Measurements from ENCODE around the gene GPR42.

Gene GPR42

DNA sequence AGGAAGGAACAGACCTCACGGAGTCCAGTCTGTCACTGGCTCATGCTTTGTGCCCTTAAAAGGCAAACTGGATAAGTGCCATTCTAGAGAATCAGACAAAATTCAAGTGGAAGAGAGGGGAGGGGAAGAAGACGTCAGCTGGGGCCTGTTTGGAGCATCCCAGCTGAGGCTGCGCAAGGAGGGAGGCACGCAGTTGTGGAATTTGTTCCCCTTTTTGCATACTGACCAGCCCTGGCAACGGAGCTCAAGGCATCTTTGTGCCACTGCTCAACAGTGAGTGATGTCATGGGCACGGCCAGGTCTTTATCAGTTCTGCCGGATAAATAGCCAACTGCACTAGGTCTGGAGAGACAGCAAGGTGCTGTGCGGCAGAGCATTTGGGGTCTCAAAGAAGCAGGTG lies at the start of gene GPR42:
GPR42 (plus strand) TSS at position 347 of the 400 bp plus-strand sequence. CDS start 292 bp downstream, outside the sequence.
- Histone ChIP-seq H3K4me3 (ENCODE audit: low read length) (no peak within 1 kb of the TSS), H3K4me1 (ENCODE audit: control insufficient read depth, insufficient read depth, low read length) (no peaks in the 10 kb centered on the region; the same call in 1 of the 2 replicates), H3K9me3 (ENCODE audit: control insufficient read depth, insufficient read depth, low read length) (no peaks in the 10 kb centered on the region), H3K27me3 (ENCODE audit: control insufficient read depth, insufficient read depth, low read length) (no peaks in the 10 kb centered on the region), H3K27ac (ENCODE audit: low read length) (no peak within 1 kb of the TSS), H3K36me3 (ENCODE audit: control insufficient read depth, insufficient read depth, low read length) (no peaks in the 10 kb centered on the region)
- no peak for DNase-seq (ENCODE audit: low read depth, low spot score)
- WGBS (ENCODE audit: insufficient coverage, insufficient read length): no CpG with 5 or more reads among the region's 8 CpGs

- Histone ChIP-seq H3K27me3 (ENCODE audit: control insufficient read depth, insufficient read depth, low read length) (no peaks in the 10 kb centered on the region), H3K36me3 (ENCODE audit: control insufficient read depth, insufficient read depth, low read length) (no peaks in the 10 kb centered on the region), H3K4me1 (ENCODE audit: control insufficient read depth, insufficient read depth, low read length) (no peaks in the 10 kb centered on the region), H3K27ac (ENCODE audit: low read length) (no peak overlapping the region), H3K9me3 (ENCODE audit: control insufficient read depth, insufficient read depth, low read length) (no peaks in the 10 kb centered on the region), H3K4me3 (ENCODE audit: low read length) (no peak overlapping the region)
- DNase-seq (ENCODE audit: low read depth, low spot score): no peak
- no CpG with 5 or more reads among the region's 2 CpGs for WGBS (ENCODE audit: insufficient coverage, insufficient read length)
These were observed 49.6 kb upstream of the GPR42 start for GRCh38 chr19:35321291-35321690.

DNA sequence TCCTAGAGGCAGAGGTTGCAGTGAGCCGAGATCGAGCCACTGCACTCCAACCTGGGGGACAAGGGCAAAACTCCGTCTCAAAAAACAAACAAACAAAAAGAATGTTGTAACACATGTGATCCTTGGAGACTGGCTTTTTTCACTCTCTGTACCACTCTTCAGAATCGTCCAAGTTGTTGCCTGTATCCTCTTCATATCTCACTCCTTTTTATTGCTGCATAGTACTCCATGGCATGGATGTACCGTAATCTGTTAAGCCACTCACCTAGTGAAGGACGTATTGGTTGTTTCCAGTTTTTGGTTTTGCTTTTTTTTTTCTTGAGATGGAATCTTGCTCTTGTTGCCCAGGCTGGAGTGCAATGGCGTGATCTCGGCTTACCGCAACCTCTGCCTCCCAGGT lies 48.9 kb upstream of the GPR42 start:
- no peaks in the 10 kb centered on the region for H3K4me1 ChIP-seq (ENCODE audit: control insufficient read depth, insufficient read depth, low read length)
- no peak overlapping the region for H3K4me3 ChIP-seq (ENCODE audit: low read length)

DNA sequence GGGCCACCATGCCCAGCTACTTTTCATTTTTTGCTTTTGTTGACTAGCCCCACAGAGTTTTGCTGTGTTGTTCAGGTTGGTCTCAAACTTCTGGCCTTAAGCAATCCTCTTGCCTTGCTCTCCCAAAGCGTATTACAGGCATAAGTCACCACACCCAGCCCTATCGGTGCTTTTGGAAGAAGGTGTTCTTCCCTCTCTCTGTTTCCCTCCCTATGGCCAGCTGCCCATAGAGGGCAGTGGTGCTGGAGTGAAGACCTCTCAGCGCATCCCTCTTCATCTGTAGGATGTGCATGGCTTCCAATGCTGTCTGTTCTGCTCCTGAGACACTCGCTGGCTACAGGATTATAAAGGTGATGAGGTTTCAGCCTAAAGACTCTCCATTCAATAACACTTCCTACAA lies 43.2 kb upstream of the GPR42 start:
- Histone ChIP-seq H3K4me1 (ENCODE audit: control insufficient read depth, insufficient read depth, low read length) (peaks cover 1% of the 10 kb centered on the region; the same call in 1 of the 2 replicates), H3K27me3 (ENCODE audit: control insufficient read depth, insufficient read depth, low read length) (no peaks in the 10 kb centered on the region), H3K4me3 (ENCODE audit: low read length) (no peak overlapping the region), H3K27ac (ENCODE audit: low read length) (no peak overlapping the region), H3K9me3 (ENCODE audit: control insufficient read depth, insufficient read depth, low read length) (no peaks in the 10 kb centered on the region), H3K36me3 (ENCODE audit: control insufficient read depth, insufficient read depth, low read length) (no peaks in the 10 kb centered on the region)
- WGBS (ENCODE audit: insufficient coverage, insufficient read length): no CpG with 5 or more reads among the region's 4 CpGs
- no peak for DNase-seq (ENCODE audit: low read depth, low spot score)

More for the DNA sequence above, 48.9 kb upstream of the GPR42 start:
- WGBS (ENCODE audit: insufficient coverage, insufficient read length): no CpG with 5 or more reads among the region's 9 CpGs
- Histone ChIP-seq H3K36me3 (ENCODE audit: control insufficient read depth, insufficient read depth, low read length) (no peaks in the 10 kb centered on the region), H3K27ac (ENCODE audit: low read length) (no peak overlapping the region), H3K9me3 (ENCODE audit: control insufficient read depth, insufficient read depth, low read length) (no peaks in the 10 kb centered on the region), H3K27me3 (ENCODE audit: control insufficient read depth, insufficient read depth, low read length) (no peaks in the 10 kb centered on the region)
- DNase-seq (ENCODE audit: low read depth, low spot score): no peak

GRCh38 chr19:35328851-35329285 lies 42.0 kb upstream of the GPR42 start, which contains the start of gene CD22:
CD22 (plus strand) TSS chr19:35329187; CDS start chr19:35332041, 2,854 bp downstream.
- Histone ChIP-seq H3K4me1 (ENCODE audit: control insufficient read depth, insufficient read depth, low read length) (peaks cover 1% of the 10 kb centered on the region; the same call in 1 of the 2 replicates), H3K9me3 (ENCODE audit: control insufficient read depth, insufficient read depth, low read length) (no peaks in the 10 kb centered on the region), H3K4me3 (ENCODE audit: low read length) (no peak within 1 kb of the TSS), H3K36me3 (ENCODE audit: control insufficient read depth, insufficient read depth, low read length) (no peaks in the 10 kb centered on the region), H3K27me3 (ENCODE audit: control insufficient read depth, insufficient read depth, low read length) (no peaks in the 10 kb centered on the region), H3K27ac (ENCODE audit: low read length) (no peak within 1 kb of the TSS)
- DNase-seq (ENCODE audit: low read depth, low spot score): no peak
- no CpG with 5 or more reads among the region's 12 CpGs for WGBS (ENCODE audit: insufficient coverage, insufficient read length)

GRCh38 chr19:35329323-35329722 lies 41.5 kb upstream of the GPR42 start:
- peaks cover 1% of the 10 kb centered on the region; the same call in 1 of the 2 replicates for H3K4me1 ChIP-seq (ENCODE audit: control insufficient read depth, insufficient read depth, low read length)
- H3K9me3 ChIP-seq (ENCODE audit: control insufficient read depth, insufficient read depth, low read length): no peaks in the 10 kb centered on the region
- no peaks in the 10 kb centered on the region for H3K36me3 ChIP-seq (ENCODE audit: control insufficient read depth, insufficient read depth, low read length)
- DNase-seq (ENCODE audit: low read depth, low spot score): no peak
- no peaks in the 10 kb centered on the region for H3K27me3 ChIP-seq (ENCODE audit: control insufficient read depth, insufficient read depth, low read length)
- no peak overlapping the region for H3K4me3 ChIP-seq (ENCODE audit: low read length)
- no CpG with 5 or more reads among the region's 4 CpGs for WGBS (ENCODE audit: insufficient coverage, insufficient read length)
- no peak overlapping the region for H3K27ac ChIP-seq (ENCODE audit: low read length)

DNA sequence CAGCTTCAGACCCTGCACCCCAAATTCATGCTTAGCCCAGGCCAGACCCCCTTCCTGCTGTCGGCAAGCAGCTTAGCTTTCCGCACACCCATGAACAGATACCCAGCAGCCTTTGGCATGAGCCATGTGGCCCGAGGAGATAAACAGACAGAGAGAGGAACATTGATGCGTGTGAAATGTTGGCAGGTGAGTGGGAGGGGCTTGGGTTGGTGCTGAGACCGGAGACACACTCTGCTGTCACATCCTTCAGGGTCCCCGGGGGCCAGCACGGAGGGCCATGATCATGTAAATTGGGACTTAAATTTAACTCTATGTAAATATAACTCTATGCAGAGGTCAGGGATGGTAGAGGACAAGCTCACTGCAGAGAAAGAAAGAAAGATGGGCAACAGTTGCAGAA lies 40.4 kb upstream of the GPR42 start:
- Histone ChIP-seq H3K36me3 (ENCODE audit: control insufficient read depth, insufficient read depth, low read length) (no peaks in the 10 kb centered on the region), H3K9me3 (ENCODE audit: control insufficient read depth, insufficient read depth, low read length) (no peaks in the 10 kb centered on the region), H3K27me3 (ENCODE audit: control insufficient read depth, insufficient read depth, low read length) (no peaks in the 10 kb centered on the region), H3K4me3 (ENCODE audit: low read length) (no peak overlapping the region), H3K27ac (ENCODE audit: low read length) (no peak overlapping the region), H3K4me1 (ENCODE audit: control insufficient read depth, insufficient read depth, low read length) (peaks cover 1% of the 10 kb centered on the region; the same call in 1 of the 2 replicates)
- no CpG with 5 or more reads among the region's 7 CpGs for WGBS (ENCODE audit: insufficient coverage, insufficient read length)
- DNase-seq (ENCODE audit: low read depth, low spot score): no peak

DNA sequence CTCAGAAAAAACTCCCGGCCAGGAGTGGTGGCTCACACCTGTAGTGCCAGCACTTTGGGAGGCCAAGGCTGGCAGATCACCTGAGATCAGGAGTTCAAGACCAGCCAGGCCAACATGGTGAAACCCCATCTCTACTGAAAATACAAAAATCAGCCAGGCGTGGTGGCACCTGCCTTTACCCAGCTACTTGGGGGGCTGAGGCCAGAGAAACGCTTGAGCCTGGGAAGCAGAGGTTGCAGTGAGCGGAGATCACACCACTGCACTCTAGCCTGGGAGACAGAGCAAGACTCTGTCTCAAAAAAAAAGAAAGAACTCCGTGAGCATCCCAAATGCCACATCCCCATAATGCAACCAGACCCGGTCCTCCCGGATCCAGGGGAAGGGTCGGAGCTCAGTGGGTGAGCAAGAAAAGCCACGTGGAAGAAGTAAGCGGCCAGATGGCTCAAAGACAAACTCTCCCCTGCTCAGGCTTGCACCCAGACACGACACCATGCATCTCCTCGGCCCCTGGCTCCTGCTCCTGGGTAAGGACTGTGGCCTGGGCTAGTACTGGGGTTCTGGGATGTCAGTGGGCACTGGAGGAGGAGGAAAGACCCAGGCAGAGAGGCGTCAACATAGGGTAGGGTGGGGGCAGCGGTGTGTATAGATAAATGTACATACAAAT lies 39.2 kb upstream of the GPR42 start:
- Histone ChIP-seq H3K27ac (ENCODE audit: low read length) (no peak overlapping the region), H3K36me3 (ENCODE audit: control insufficient read depth, insufficient read depth, low read length) (no peaks in the 10 kb centered on the region), H3K9me3 (ENCODE audit: control insufficient read depth, insufficient read depth, low read length) (no peaks in the 10 kb centered on the region), H3K4me1 (ENCODE audit: control insufficient read depth, insufficient read depth, low read length) (peaks cover 1% of the 10 kb centered on the region; the same call in 1 of the 2 replicates), H3K4me3 (ENCODE audit: low read length) (no peak overlapping the region), H3K27me3 (ENCODE audit: control insufficient read depth, insufficient read depth, low read length) (no peaks in the 10 kb centered on the region)
- no peak for DNase-seq (ENCODE audit: low read depth, low spot score)
- WGBS (ENCODE audit: insufficient coverage, insufficient read length): no CpG with 5 or more reads among the region's 14 CpGs

- no peaks in the 10 kb centered on the region for H3K9me3 ChIP-seq (ENCODE audit: control insufficient read depth, insufficient read depth, low read length)
- no peak for DNase-seq (ENCODE audit: low read depth, low spot score)
- no peak overlapping the region for H3K27ac ChIP-seq (ENCODE audit: low read length)
- no peaks in the 10 kb centered on the region for H3K36me3 ChIP-seq (ENCODE audit: control insufficient read depth, insufficient read depth, low read length)
- H3K4me3 ChIP-seq (ENCODE audit: low read length): no peak overlapping the region
- H3K27me3 ChIP-seq (ENCODE audit: control insufficient read depth, insufficient read depth, low read length): no peaks in the 10 kb centered on the region
- H3K4me1 ChIP-seq (ENCODE audit: control insufficient read depth, insufficient read depth, low read length): peaks cover 1% of the 10 kb centered on the region; the same call in 1 of the 2 replicates
- WGBS (ENCODE audit: insufficient coverage, insufficient read length): no CpG with 5 or more reads among the region's 12 CpGs
These were observed 38.1 kb upstream of the GPR42 start for GRCh38 chr19:35332817-35333216.

GRCh38 chr19:35334144-35334753 lies 36.6 kb upstream of the GPR42 start:
- Histone ChIP-seq H3K36me3 (ENCODE audit: control insufficient read depth, insufficient read depth, low read length) (no peaks in the 10 kb centered on the region), H3K27me3 (ENCODE audit: control insufficient read depth, insufficient read depth, low read length) (no peaks in the 10 kb centered on the region), H3K4me3 (ENCODE audit: low read length) (no peak overlapping the region), H3K9me3 (ENCODE audit: control insufficient read depth, insufficient read depth, low read length) (no peaks in the 10 kb centered on the region), H3K4me1 (ENCODE audit: control insufficient read depth, insufficient read depth, low read length) (no peaks in the 10 kb centered on the region), H3K27ac (ENCODE audit: low read length) (no peak overlapping the region)
- DNase-seq (ENCODE audit: low read depth, low spot score): no peak
- WGBS (ENCODE audit: insufficient coverage, insufficient read length): no CpG with 5 or more reads among the region's 10 CpGs

Measured in iPS DF 6.9 (cell line).